ENCODE data around the gene DUSP6. TPM values are rescaled to one million over a fixed set of nuclear protein-coding genes. Genes with fewer than 3 reads are reported as not detected.
A peak's percentile ranks its signal among the peaks of the same experiment; 100 is the strongest.

The DUSP6 gene
- total and polyA plus RNA-seq, 2 of the 13 experiments (the other 11 are each of a cell fraction or from before 2014, with no cell fraction given) = 40.9 to 161 TPM

- TF ChIP-seq MIER3 (CRISPR knock-in tag; IDR thresholded peaks at IDR 0.05; ENCODE audit: borderline replicate concordance) = peak; percentile 90
- TF ChIP-seq ZNF749 (CRISPR knock-in tag; IDR thresholded peaks at IDR 0.05; ENCODE audit: borderline replicate concordance) = 0 out of 2 replicates have a peak, but pooled peaks have one; percentile 79
- TF ChIP-seq ZNF17 (CRISPR knock-in tag; IDR thresholded peaks at IDR 0.05) = no peak
- TF ChIP-seq ARNT2 (CRISPR knock-in tag; IDR thresholded peaks at IDR 0.05; ENCODE audit: low read depth) = peak; percentile 71
- 0 out of 2 replicates have a peak, but pooled peaks have one; percentile 62 for TF ChIP-seq BRCA1 (CRISPR knock-in tag; IDR thresholded peaks at IDR 0.05)
- no peak for TF ChIP-seq BCLAF1 (IDR thresholded peaks at IDR 0.05)
- no peak for TF ChIP-seq NFATC3 (CRISPR knock-in tag; IDR thresholded peaks at IDR 0.05)
- peak; percentile 33; the same call in 1 of the 2 replicates for TF ChIP-seq MXD4 (CRISPR knock-in tag; IDR thresholded peaks at IDR 0.05)
- TF ChIP-seq YEATS4 (CRISPR knock-in tag; IDR thresholded peaks at IDR 0.05; ENCODE audit: borderline replicate concordance) = peak; percentile 72
- peak; percentile 83 for TF ChIP-seq ZNF205 (CRISPR knock-in tag; IDR thresholded peaks at IDR 0.05)
- TF ChIP-seq ZNF10 (CRISPR knock-in tag; IDR thresholded peaks at IDR 0.05; ENCODE audit: borderline replicate concordance, low read depth) = no peak
- TF ChIP-seq CENPX (CRISPR knock-in tag; IDR thresholded peaks at IDR 0.05) = no peak
- peak; percentile 90 for TF ChIP-seq IKZF5 (CRISPR knock-in tag; IDR thresholded peaks at IDR 0.05)
- TF ChIP-seq SNAPC2 (CRISPR knock-in tag; IDR thresholded peaks at IDR 0.05) = 0 out of 2 replicates have a peak, but pooled peaks have one; percentile 60
- TF ChIP-seq TRIM24 (CRISPR knock-in tag; IDR thresholded peaks at IDR 0.05) = 0 out of 2 replicates have a peak, but pooled peaks have one; percentile 33
- peak; percentile 84; the same call in 1 of the 2 replicates for TF ChIP-seq TGIF2 (CRISPR knock-in tag; IDR thresholded peaks at IDR 0.05)
- TF ChIP-seq ZNF746 (CRISPR knock-in tag; IDR thresholded peaks at IDR 0.05) = peak; percentile 94
- peak; percentile 83 for TF ChIP-seq ZNF350 (CRISPR knock-in tag; IDR thresholded peaks at IDR 0.05; ENCODE audit: borderline replicate concordance, low read depth)
- TF ChIP-seq DPF2 (CRISPR knock-in tag; IDR thresholded peaks at IDR 0.05; ENCODE audit: borderline replicate concordance, low read depth) = peak; percentile 86
- peak; percentile 58 for TF ChIP-seq ZHX1 (CRISPR knock-in tag; IDR thresholded peaks at IDR 0.05; ENCODE audit: low read depth)
- TF ChIP-seq ZNF850 (CRISPR knock-in tag; conservative IDR thresholded peaks at IDR 0.05) = no peak; the same call in 1 of the 2 replicates
- no peak for TF ChIP-seq ATF7 (IDR thresholded peaks at IDR 0.05)
- peak; percentile 44; the same call in 1 of the 2 replicates for TF ChIP-seq ATF7 (CRISPR knock-in tag; IDR thresholded peaks at IDR 0.05)
- TF ChIP-seq SETDB1 (CRISPR knock-in tag; IDR thresholded peaks at IDR 0.05; ENCODE audit: borderline replicate concordance) = no peak
- TF ChIP-seq ZSCAN22 (CRISPR knock-in tag; IDR thresholded peaks at IDR 0.05) = no peak
These were observed at the start of gene DUSP6 (continued) for GRCh38 chr12:89352492-89353187.
